MCF 10A (cell line): ENCODE data around the gene SCML2. TPM values are rescaled to one million over a fixed set of nuclear protein-coding genes. Genes with fewer than 3 reads are reported as not detected.

Source experiments
- BruUV-seq: library from RNA; stranded (reverse); fragments of 400-500 nt; replicated peaks from 2 replicates; lab custom pipeline; 2021; lab: Mats Ljungman, UMichigan
- CTCF ChIA-PET: fragments of 300-600 bp; sonication (Branson Sonifier 250); formaldehyde crosslinking; extraction: SDS; loops from one replicate; lab custom pipeline; 2021; ENCODE audit warnings: antibody characterized with exemption, inconsistent platforms; lab: Yijun Ruan, JAX
- POLR2A ChIA-PET: fragments of 300-600, 350-650 bp; sonication (Branson Sonifier 250); formaldehyde crosslinking; extraction: SDS; loops from one replicate; lab custom pipeline; 2020; ENCODE audit warnings: antibody characterized with exemption, inconsistent platforms; lab: Yijun Ruan, JAX
- DNase-seq: peaks from one replicate; pipeline ENCODE4 v3.0.0-alpha.2; 2018; ENCODE audit not compliant: unreplicated experiment
- H3K27ac Mint-ChIP-seq: one replicate; pipeline ENCODE4 v1.8.0; 2022; ENCODE audit warnings: mild to moderate bottlenecking, low read depth, mixed read lengths; ENCODE audit not compliant: unreplicated experiment
- H3K27me3 Mint-ChIP-seq: one replicate; pipeline ENCODE4 v1.8.0; 2022; ENCODE audit warnings: mixed read lengths; ENCODE audit not compliant: insufficient read depth, unreplicated experiment
- H3K36me3 Mint-ChIP-seq: one replicate; pipeline ENCODE4 v1.8.0; 2022; ENCODE audit warnings: mild to moderate bottlenecking, moderate library complexity, mixed read lengths; ENCODE audit not compliant: insufficient read depth, unreplicated experiment
- H3K4me1 Mint-ChIP-seq: one replicate; pipeline ENCODE4 v1.8.0; 2022; ENCODE audit warnings: mixed read lengths; ENCODE audit not compliant: insufficient read depth, unreplicated experiment
- H3K4me3 Mint-ChIP-seq: one replicate; pipeline ENCODE4 v1.8.0; 2022; ENCODE audit warnings: mild to moderate bottlenecking, moderate library complexity, mixed read lengths; ENCODE audit not compliant: unreplicated experiment
- H3K9me3 Mint-ChIP-seq: one replicate; pipeline ENCODE4 v1.8.0; 2022; ENCODE audit warnings: mixed read lengths; ENCODE audit not compliant: unreplicated experiment
- CTCF ChIP-seq: fragments of 200-600 bp; IDR thresholded peaks from one replicate; pipeline ENCODE4 v1.8.0; 2022; ENCODE audit warnings: antibody characterized with exemption, mild to moderate bottlenecking; ENCODE audit not compliant: unreplicated experiment
- intact Hi-C: fragments of 100-400 bp; cut with micrococcal nuclease; formaldehyde crosslinking; loops from 2 replicates; pipeline ENCODE4 v1.14.1; 2022
- total RNA-seq: library from RNA; stranded (reverse); gene quantifications from 2 replicates; pipeline ENCODE4 v1.2.3, GENCODE V29; 2022

SCML2 gene
- total RNA-seq, 1 experiment from 2014 or later = 3.5 TPM

- H3K9me3 Mint-ChIP-seq = peaks cover 8% of the 10 kb centered on the region
- no peaks in the 10 kb centered on the region for H3K4me1 Mint-ChIP-seq
- CTCF ChIA-PET = no interaction called here
- no TSS peak for BruUV-seq
- POLR2A ChIA-PET = no interaction called here
- no peak for TF ChIP-seq CTCF
- DNase-seq = no peak
- H3K27ac Mint-ChIP-seq = no peak overlapping the region
- intact Hi-C loops = no loop called here
- H3K4me3 Mint-ChIP-seq = no peak overlapping the region
- H3K36me3 Mint-ChIP-seq = no peaks in the 10 kb centered on the region
- no peaks in the 10 kb centered on the region for H3K27me3 Mint-ChIP-seq
Measured at GRCh38 chrX:18227458-18227857, 127.0 kb downstream of the SCML2 start.

- no peak for TF ChIP-seq CTCF
- Mint-ChIP-seq H3K4me1 (no peaks in the 10 kb centered on the region), H3K9me3 (peaks cover 7% of the 10 kb centered on the region), H3K27ac (no peak within 1 kb of the TSS), H3K36me3 (no peaks in the 10 kb centered on the region), H3K4me3 (no peak within 1 kb of the TSS), H3K27me3 (no peaks in the 10 kb centered on the region)
- CTCF ChIA-PET = no interaction called here
- intact Hi-C loops = no loop called here
- no TSS peak for BruUV-seq
- POLR2A ChIA-PET = no interaction called here
- DNase-seq = no peak
Measured at GRCh38 chrX:18220786-18221185, 133.7 kb downstream of the SCML2 start, which contains the start of gene BEND2. Gene BEND2 (minus strand): TSS chrX:18220886. CDS start chrX:18220750, 136 bp downstream.

GRCh38 chrX:18210470-18210869 is 144.0 kb downstream of the SCML2 start:
- TF ChIP-seq CTCF = no peak
- ChIA-PET POLR2A (no interaction called here), CTCF (interaction anchor here (0.6 to 2.0 kb wide), 11 partner anchors 12 to 696 kb away, joined by 3 to 14 read pairs (median 3); no protein-coding TSS in a partner anchor)
- BruUV-seq = no TSS peak
- Mint-ChIP-seq H3K27ac (no peak overlapping the region), H3K4me3 (no peak overlapping the region), H3K36me3 (no peaks in the 10 kb centered on the region), H3K4me1 (no peaks in the 10 kb centered on the region), H3K27me3 (no peaks in the 10 kb centered on the region), H3K9me3 (no peaks in the 10 kb centered on the region)
- DNase-seq = no peak
- intact Hi-C loops = loop anchor here (1.0 kb wide), 2 partner anchors 422 to 466 kb away; no protein-coding TSS in a partner anchor

- no peaks in the 10 kb centered on the region for H3K9me3 Mint-ChIP-seq
- intact Hi-C loops = no loop called here
Measured at GRCh38 chrX:18206657-18207056, 147.8 kb downstream of the SCML2 start.

More at GRCh38 chrX:18206657-18207056, 147.8 kb downstream of the SCML2 start:
- Mint-ChIP-seq H3K4me3 (no peak overlapping the region), H3K27ac (no peak overlapping the region), H3K4me1 (no peaks in the 10 kb centered on the region), H3K36me3 (no peaks in the 10 kb centered on the region), H3K27me3 (peaks cover 17% of the 10 kb centered on the region)
- ChIA-PET CTCF (interaction anchor here (1.3 kb wide), 1 partner anchor 462 kb away, joined by 3 read pairs; no protein-coding TSS in a partner anchor), POLR2A (no interaction called here)
- no peak for TF ChIP-seq CTCF
- no TSS peak for BruUV-seq
- DNase-seq = no peak
